ENCODE data around the gene NSMF. TPM values are rescaled to one million over a fixed set of nuclear protein-coding genes. Genes with fewer than 3 reads are reported as not detected.

The NSMF gene
- total RNA-seq, 1 donor from 2014 or later, result 231 TPM

- Histone ChIP-seq H3K9me3 (no peaks in the 10 kb centered on the region), H3K27me3 (no peaks in the 10 kb centered on the region), H3K4me3 (no peak overlapping the region), H3K27ac (no peak overlapping the region), H3K4me1 (no peaks in the 10 kb centered on the region), H3K36me3 (no peaks in the 10 kb centered on the region)
- DNase-seq (ENCODE audit: low spot score in 2 of 2), result no peak
- no peak for TF ChIP-seq CTCF (IDR thresholded peaks at IDR 0.05)
- intact Hi-C loops (cut with DNase I), result loop anchor here (10.0 kb wide), 1 partner anchor 95 kb away; no protein-coding TSS in a partner anchor
Measured at GRCh38 chr9:137429546-137429890, 29.6 kb downstream of the NSMF start.

- intact Hi-C loops (cut with DNase I), result loop anchor here (10.0 kb wide), 1 partner anchor 96 kb away; no protein-coding TSS in a partner anchor
- H3K4me1 ChIP-seq, result peaks cover 0 to 2% of the 10 kb centered on the region in 2 donors
- H3K27me3 ChIP-seq, result no peaks in the 10 kb centered on the region
- no peak overlapping the region for H3K27ac ChIP-seq
- no peak for TF ChIP-seq CTCF (IDR thresholded peaks at IDR 0.05)
- no peaks in the 10 kb centered on the region for H3K36me3 ChIP-seq
- no peaks in the 10 kb centered on the region for H3K9me3 ChIP-seq
- no peak overlapping the region for H3K4me3 ChIP-seq
- DNase-seq (ENCODE audit: low spot score in 2 of 2), result no peak
Measured at GRCh38 chr9:137428841-137429545, 30.1 kb downstream of the NSMF start.

GRCh38 chr9:137428311-137428630 lies 30.9 kb downstream of the NSMF start:
- Histone ChIP-seq H3K27me3 (no peaks in the 10 kb centered on the region), H3K9me3 (no peaks in the 10 kb centered on the region), H3K4me3 (no peak overlapping the region), H3K27ac (no peak overlapping the region), H3K36me3 (no peaks in the 10 kb centered on the region), H3K4me1 (peaks cover 4 to 6% of the 10 kb centered on the region in 2 donors)
- intact Hi-C loops (cut with DNase I), result loop anchor here (10.0 kb wide), 1 partner anchor 97 kb away; no protein-coding TSS in a partner anchor
- TF ChIP-seq CTCF (IDR thresholded peaks at IDR 0.05), result no peak
- no peak for DNase-seq (ENCODE audit: low spot score in 2 of 2)

- Histone ChIP-seq H3K36me3 (no peaks in the 10 kb centered on the region), H3K9me3 (no peaks in the 10 kb centered on the region), H3K27ac (no peak overlapping the region), H3K27me3 (no peaks in the 10 kb centered on the region), H3K4me1 (peaks cover 4 to 6% of the 10 kb centered on the region in 2 donors), H3K4me3 (no peak overlapping the region)
- intact Hi-C loops (cut with DNase I), result loop anchor here (10.0 kb wide), 1 partner anchor 97 kb away; no protein-coding TSS in a partner anchor
- no peak for TF ChIP-seq CTCF (IDR thresholded peaks at IDR 0.05)
- DNase-seq (ENCODE audit: low spot score in 2 of 2), result no peak
Measured at GRCh38 chr9:137427454-137428310, 31.5 kb downstream of the NSMF start.

- no peak for DNase-seq (ENCODE audit: low spot score in 2 of 2)
- TF ChIP-seq CTCF (IDR thresholded peaks at IDR 0.05), result no peak
- H3K4me3 ChIP-seq, result no peak overlapping the region
- no peaks in the 10 kb centered on the region for H3K36me3 ChIP-seq
- H3K9me3 ChIP-seq, result no peaks in the 10 kb centered on the region
- no peak overlapping the region for H3K27ac ChIP-seq
- no peaks in the 10 kb centered on the region for H3K27me3 ChIP-seq
- H3K4me1 ChIP-seq, result peaks cover 7 to 15% of the 10 kb centered on the region in 2 donors
- intact Hi-C loops (cut with DNase I), result loop anchor here (10.0 kb wide), 1 partner anchor 99 kb away; no protein-coding TSS in a partner anchor
Measured at GRCh38 chr9:137426018-137426681, 33.0 kb downstream of the NSMF start.
